C4-2B (cell line): ENCODE measurements around the gene EIF4E2.

ENCODE experiments used
- ZFX ChIP-seq: fragments of 450-650 bp; IDR thresholded peaks from 2 replicates; pipeline ENCODE4 v1.6.1; 2017
- TF ChIP-seq, protein P1 (sequence below): fragments of 450-650 bp; conservative IDR thresholded peaks from 2 replicates; pipeline ENCODE4 v1.5.1; 2017; ENCODE audit warnings: mild to moderate bottlenecking

DNA sequence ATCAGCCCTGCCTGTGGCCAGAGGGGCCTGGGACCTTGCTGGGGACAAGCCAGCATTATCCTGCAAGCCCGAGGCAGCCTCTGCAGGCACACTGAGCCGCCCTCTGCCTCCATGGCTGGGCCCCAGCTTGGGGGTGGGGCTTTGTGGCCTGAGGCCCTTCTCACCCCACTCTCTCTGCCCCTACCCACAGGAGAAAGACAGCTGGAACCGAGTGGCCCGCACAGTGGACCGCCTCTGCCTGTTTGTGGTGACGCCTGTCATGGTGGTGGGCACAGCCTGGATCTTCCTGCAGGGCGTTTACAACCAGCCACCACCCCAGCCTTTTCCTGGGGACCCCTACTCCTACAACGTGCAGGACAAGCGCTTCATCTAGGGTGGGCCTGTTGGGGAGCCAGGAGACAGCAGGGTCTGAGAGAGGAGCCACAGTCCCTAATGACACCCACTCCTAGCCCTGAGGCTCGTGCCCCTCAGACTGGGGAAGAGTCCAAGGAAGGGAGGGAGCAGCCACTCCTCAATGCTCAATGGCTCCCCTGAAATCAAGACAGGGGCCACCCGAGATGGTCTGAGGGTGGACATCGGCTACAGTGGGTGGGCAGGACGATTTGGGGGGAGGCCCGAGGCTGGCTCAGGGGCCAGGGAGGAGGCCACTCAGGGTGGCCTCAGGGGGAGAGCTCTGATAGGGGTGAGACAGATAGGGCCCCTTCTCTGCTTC lies 15.4 kb upstream of the EIF4E2 start:
- TF ChIP-seq, protein P1, sequence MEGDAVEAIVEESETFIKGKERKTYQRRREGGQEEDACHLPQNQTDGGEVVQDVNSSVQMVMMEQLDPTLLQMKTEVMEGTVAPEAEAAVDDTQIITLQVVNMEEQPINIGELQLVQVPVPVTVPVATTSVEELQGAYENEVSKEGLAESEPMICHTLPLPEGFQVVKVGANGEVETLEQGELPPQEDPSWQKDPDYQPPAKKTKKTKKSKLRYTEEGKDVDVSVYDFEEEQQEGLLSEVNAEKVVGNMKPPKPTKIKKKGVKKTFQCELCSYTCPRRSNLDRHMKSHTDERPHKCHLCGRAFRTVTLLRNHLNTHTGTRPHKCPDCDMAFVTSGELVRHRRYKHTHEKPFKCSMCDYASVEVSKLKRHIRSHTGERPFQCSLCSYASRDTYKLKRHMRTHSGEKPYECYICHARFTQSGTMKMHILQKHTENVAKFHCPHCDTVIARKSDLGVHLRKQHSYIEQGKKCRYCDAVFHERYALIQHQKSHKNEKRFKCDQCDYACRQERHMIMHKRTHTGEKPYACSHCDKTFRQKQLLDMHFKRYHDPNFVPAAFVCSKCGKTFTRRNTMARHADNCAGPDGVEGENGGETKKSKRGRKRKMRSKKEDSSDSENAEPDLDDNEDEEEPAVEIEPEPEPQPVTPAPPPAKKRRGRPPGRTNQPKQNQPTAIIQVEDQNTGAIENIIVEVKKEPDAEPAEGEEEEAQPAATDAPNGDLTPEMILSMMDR = no peak
- TF ChIP-seq ZFX = no peak
